Neural cell (in vitro differentiated cells): ENCODE measurements around the gene PCYT2. TPM values are rescaled to one million over a fixed set of nuclear protein-coding genes. Genes with fewer than 3 reads are reported as not detected.

Experiments used
- H2AFZ ChIP-seq: fragments of 200-600, 300-800 bp; sonication (generic), shearing (Covaris generic); 2 replicates; pipeline ENCODE4 v1.6.0; 2014; ENCODE audit warnings: low read depth, mild to moderate bottlenecking, antibody characterized with exemption, low read length, moderate library complexity
- H3F3A ChIP-seq: fragments of 200-600 bp; shearing (Covaris generic); 2 replicates; pipeline ENCODE4 v1.6.1; 2016; ENCODE audit warnings: mild to moderate bottlenecking, moderate library complexity, mixed read lengths, antibody characterized with exemption, low read length; ENCODE audit not compliant: insufficient read depth, poor library complexity, severe bottlenecking
- H3K27ac ChIP-seq: fragments of 200-600, 300-800 bp; sonication (generic), shearing (Covaris generic); 2 replicates; pipeline ENCODE4 v1.5.1; 2014; ENCODE audit warnings: mild to moderate bottlenecking, low read length, moderate library complexity
- H3K27me3 ChIP-seq: fragments of 300-800, 200-600 bp; sonication (generic), shearing (Covaris generic); 2 replicates; pipeline ENCODE4 v1.6.0; 2014; ENCODE audit warnings: mild to moderate bottlenecking, low read depth, low read length, moderate library complexity; ENCODE audit not compliant: insufficient read depth
- H3K36me3 ChIP-seq: fragments of 300-800, 200-600 bp; sonication (generic), shearing (Covaris generic); 2 replicates; pipeline ENCODE4 v1.5.1; 2014; ENCODE audit warnings: mild to moderate bottlenecking, antibody characterized with exemption, low read length, moderate library complexity; ENCODE audit not compliant: insufficient read depth
- H3K4me2 ChIP-seq: fragments of 300-800, 200-600 bp; sonication (generic), shearing (Covaris generic); 2 replicates; pipeline ENCODE4 v1.6.0; 2014; ENCODE audit warnings: mild to moderate bottlenecking, low read length
- H3K4me3 ChIP-seq: fragments of 300-800, 200-600 bp; sonication (generic), shearing (Covaris generic); 2 replicates; pipeline ENCODE4 v1.5.1; 2014; ENCODE audit warnings: mild to moderate bottlenecking, low read length, moderate library complexity
- H3K79me2 ChIP-seq: fragments of 200-600 bp; shearing (Covaris generic); replicated peaks from 2 replicates; pipeline ENCODE4 v1.6.0; 2014; ENCODE audit warnings: mild to moderate bottlenecking, low read length, moderate library complexity; ENCODE audit not compliant: insufficient read depth
- H3K9ac ChIP-seq: fragments of 300-800, 200-600 bp; sonication (generic), shearing (Covaris generic); 2 replicates; pipeline ENCODE4 v1.6.1; 2016; ENCODE audit warnings: mild to moderate bottlenecking, low read length, mixed read lengths
- H3K9me2 ChIP-seq: fragments of 200-600 bp; shearing (Covaris generic); 2 replicates; pipeline ENCODE4 v1.6.1; 2016; ENCODE audit warnings: mild to moderate bottlenecking, low read length, mixed read lengths; ENCODE audit not compliant: insufficient read depth
- H3K9me3 ChIP-seq: fragments of 200-600, 300-800 bp; sonication (generic), shearing (Covaris generic); 2 replicates; pipeline ENCODE4 v1.6.1; 2016; ENCODE audit warnings: mild to moderate bottlenecking, mixed run types, low read length, moderate library complexity, mixed read lengths
- H4K20me1 ChIP-seq: fragments of 200-600 bp; shearing (Covaris generic); 2 replicates; pipeline ENCODE4 v1.6.1; 2016; ENCODE audit warnings: mild to moderate bottlenecking, mixed run types; ENCODE audit not compliant: insufficient read depth
- CTCF ChIP-seq: fragments of 450-650 bp; IDR thresholded peaks from 2 replicates; pipeline ENCODE4 v1.5.1; 2014; ENCODE audit warnings: antibody characterized with exemption, mild to moderate bottlenecking, moderate library complexity; ENCODE audit not compliant: poor library complexity, severe bottlenecking
- EP300 ChIP-seq: fragments of 450-650 bp; conservative IDR thresholded peaks from 2 replicates; pipeline ENCODE4 v1.6.1; 2014; ENCODE audit warnings: antibody characterized with exemption, mild to moderate bottlenecking, moderate library complexity; ENCODE audit not compliant: poor library complexity, severe bottlenecking
- EZH2 ChIP-seq: fragments of 200-600, 300-800 bp; shearing (Covaris generic), sonication (generic); IDR thresholded peaks from 2 replicates; pipeline ENCODE4 v1.6.1; 2014; ENCODE audit warnings: antibody characterized with exemption, low read length, borderline replicate concordance, mild to moderate bottlenecking; ENCODE audit not compliant: insufficient read depth, poor library complexity, severe bottlenecking
- MXI1 ChIP-seq: fragments of 450-650 bp; conservative IDR thresholded peaks from 2 replicates; pipeline ENCODE4 v1.6.1; 2014; ENCODE audit warnings: antibody characterized with exemption, mild to moderate bottlenecking; ENCODE audit not compliant: poor library complexity, severe bottlenecking
- RAD21 ChIP-seq: fragments of 450-650 bp; conservative IDR thresholded peaks from 2 replicates; pipeline ENCODE4 v1.6.1; 2014; ENCODE audit warnings: antibody characterized with exemption, mild to moderate bottlenecking, moderate library complexity
- REST ChIP-seq: IDR thresholded peaks from 2 replicates; pipeline ENCODE4 v1.6.1; 2012; ENCODE audit warnings: borderline replicate concordance
- SMC3 ChIP-seq: fragments of 450-650 bp; conservative IDR thresholded peaks from 2 replicates; pipeline ENCODE4 v1.6.1; 2014; ENCODE audit warnings: antibody characterized with exemption, mild to moderate bottlenecking, moderate library complexity; ENCODE audit not compliant: poor library complexity
- TAF1 ChIP-seq: IDR thresholded peaks from 2 replicates; pipeline ENCODE4 v1.6.1; 2012; ENCODE audit warnings: low read depth
- polyA plus RNA-seq: library from polyadenylated mRNA; depleted of rRNA; stranded (reverse); fragments of >200 nt; gene quantifications from 2 replicates; pipeline ENCODE4 v1.2.3, GENCODE V29; 2014

The PCYT2 gene
- polyA plus RNA-seq, 1 donor from 2014 or later: 35.3 TPM

- no peak overlapping the region for H3K27ac ChIP-seq
- H3K4me2 ChIP-seq: no peak overlapping the region
- peaks cover 56% of the 10 kb centered on the region for H3K27me3 ChIP-seq
- H3K4me3 ChIP-seq: no peak overlapping the region
- no peaks in the 10 kb centered on the region for H3K79me2 ChIP-seq
- H3K9me3 ChIP-seq: no peaks in the 10 kb centered on the region
- H3K36me3 ChIP-seq: no peaks in the 10 kb centered on the region
- H3F3A ChIP-seq: no peaks in the 10 kb centered on the region
- TF ChIP-seq REST (no peak), RAD21 (no peak), CTCF (no peak), EZH2 (no peak), MXI1 (no peak), EP300 (no peak), TAF1 (no peak), SMC3 (no peak)
- no peaks in the 10 kb centered on the region for H4K20me1 ChIP-seq
- H3K9me2 ChIP-seq: no peaks in the 10 kb centered on the region
- H3K9ac ChIP-seq: no peak overlapping the region
- H2AFZ ChIP-seq: no peak overlapping the region
Observed at GRCh38 chr17:81958633-81959342, 47.6 kb upstream of the PCYT2 start.

GRCh38 chr17:81957691-81958432 lies 46.7 kb upstream of the PCYT2 start:
- H2AFZ ChIP-seq: no peak overlapping the region
- TF ChIP-seq CTCF (no peak), EP300 (no peak), EZH2 (no peak)

More at GRCh38 chr17:81957691-81958432, 46.7 kb upstream of the PCYT2 start:
- no peaks in the 10 kb centered on the region for H3K9me2 ChIP-seq
- H3K4me2 ChIP-seq: no peak overlapping the region
- H3F3A ChIP-seq: no peaks in the 10 kb centered on the region
- H3K27ac ChIP-seq: no peak overlapping the region
- H4K20me1 ChIP-seq: no peaks in the 10 kb centered on the region
- H3K9me3 ChIP-seq: no peaks in the 10 kb centered on the region
- no peak overlapping the region for H3K4me3 ChIP-seq
- H3K9ac ChIP-seq: no peak overlapping the region
- peaks cover 50% of the 10 kb centered on the region for H3K27me3 ChIP-seq
- H3K36me3 ChIP-seq: no peaks in the 10 kb centered on the region
- no peaks in the 10 kb centered on the region for H3K79me2 ChIP-seq
